ENCODE data around the gene VPS13D. TPM values are rescaled to one million over a fixed set of nuclear protein-coding genes. Genes with fewer than 3 reads are reported as not detected.

VPS13D gene
- 18.7 and 27.8 TPM in 2 replicates for total RNA-seq

GRCh38 chr1:12229835-12230548, at the start of gene VPS13D:
TSS of gene VPS13D (plus strand) at chr1:12230030. CDS start at chr1:12234267, 4,237 bp downstream.

Other genes with a start within 250 kb of the VPS13D start
- gene MFN2, start 249.6 kb upstream of the VPS13D start, total RNA-seq, result 55.6 and 60.4 TPM in 2 replicates
- gene MIIP, start 210.5 kb upstream of the VPS13D start, total RNA-seq, result 54.1 and 62.0 TPM in 2 replicates
- 3.0 and 4.0 TPM in 2 replicates for gene TNFRSF8, start 166.7 kb upstream of the VPS13D start, total RNA-seq
- gene TNFRSF1B, start 63.0 kb upstream of the VPS13D start, total RNA-seq, result 15.6 and 30.0 TPM in 2 replicates